Raji (cell line): ENCODE results near the gene LRRC47.

ENCODE experiments used
- POLR2A ChIP-seq: IDR thresholded peaks from 2 replicates; pipeline ENCODE4 v1.6.1; 2011; ENCODE audit warnings: low read depth, low read length, control low read depth; ENCODE audit not compliant: insufficient read depth

LRRC47 gene

GRCh38 chr1:3736708-3737107 lies 59.6 kb downstream of the LRRC47 start:
- TF ChIP-seq POLR2A, result no peak

DNA sequence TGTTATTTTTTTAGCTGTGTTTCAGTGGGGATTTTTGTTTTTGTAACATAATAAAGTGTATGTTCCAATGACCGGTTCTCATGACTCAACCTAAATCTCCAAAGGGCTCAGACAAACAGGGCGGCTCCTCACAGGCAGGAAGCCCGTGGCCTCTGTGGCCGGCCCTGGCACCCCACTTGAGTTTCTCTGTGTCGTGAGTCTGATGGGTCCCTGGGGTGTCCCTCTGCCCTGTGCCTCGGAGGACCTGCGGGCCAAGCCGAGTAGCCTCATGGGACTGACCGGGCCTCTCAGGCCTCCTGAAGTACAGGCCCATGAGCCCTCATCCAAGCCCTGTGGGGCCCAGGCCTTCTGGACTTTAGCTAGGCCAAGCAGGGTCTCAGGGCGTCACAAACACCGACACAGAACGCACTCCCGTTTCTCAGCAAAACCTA lies 60.2 kb downstream of the LRRC47 start:
- no peak for TF ChIP-seq POLR2A

DNA sequence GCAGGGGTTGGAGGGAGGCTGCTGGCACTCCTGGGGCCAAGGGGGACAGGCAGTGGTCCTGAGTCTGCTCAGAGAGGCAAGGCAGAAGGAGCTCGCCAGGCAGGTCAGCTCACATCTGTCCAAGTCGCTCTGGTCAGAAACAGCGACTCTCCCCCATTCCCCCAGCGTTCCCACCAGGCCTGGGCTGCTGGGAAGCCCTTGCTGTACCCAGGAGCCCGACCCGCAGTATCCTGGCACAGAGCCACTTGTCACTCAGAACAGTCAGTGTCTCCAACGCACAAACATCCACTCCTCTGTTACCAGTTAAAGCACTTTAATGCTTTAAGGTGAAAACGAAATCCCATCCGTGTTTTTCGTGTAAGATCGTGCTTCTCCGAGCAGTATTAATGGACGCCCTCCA lies 60.6 kb downstream of the LRRC47 start:
- TF ChIP-seq POLR2A, result no peak

- no peak for TF ChIP-seq POLR2A
Observed at GRCh38 chr1:3735027-3735681, 61.1 kb downstream of the LRRC47 start.

GRCh38 chr1:3734602-3735001 lies 61.7 kb downstream of the LRRC47 start:
- no peak for TF ChIP-seq POLR2A

DNA sequence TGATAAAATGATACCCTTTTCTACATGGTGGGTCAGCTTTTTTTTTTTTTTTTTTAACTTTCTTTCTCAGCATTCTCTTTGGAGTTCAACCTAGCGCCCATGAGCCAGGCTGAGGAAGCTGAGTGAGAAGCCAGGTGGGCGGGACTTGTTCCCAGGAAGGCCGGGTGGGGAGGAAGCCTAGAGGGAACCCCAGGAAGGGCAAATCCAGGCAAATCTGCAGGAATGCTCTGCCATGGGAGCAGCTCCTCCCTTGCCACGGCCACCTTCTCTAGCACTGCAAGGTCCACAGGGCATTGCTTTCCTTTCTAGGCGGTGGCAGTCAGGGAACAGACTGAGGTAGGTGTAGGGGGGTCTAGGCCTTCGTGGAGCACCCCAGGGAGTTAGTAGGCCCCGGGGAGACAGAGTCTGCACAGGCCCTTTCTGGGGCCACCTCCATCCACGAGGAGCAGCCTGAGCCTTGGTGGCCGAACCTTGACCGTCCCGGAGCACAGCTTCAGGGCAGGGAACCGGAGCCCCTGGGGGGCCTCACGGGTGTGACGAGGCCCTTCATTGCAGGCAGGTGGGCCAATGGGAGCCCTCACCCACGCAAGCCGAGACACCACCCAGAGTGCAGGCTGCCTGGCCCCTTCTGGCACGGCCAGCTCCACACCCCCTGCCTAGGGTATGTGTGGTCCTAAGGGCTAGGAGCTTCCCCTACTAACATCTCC lies 62.3 kb downstream of the LRRC47 start:
- TF ChIP-seq POLR2A, result no peak

- no peak for TF ChIP-seq POLR2A
Observed at GRCh38 chr1:3733094-3733882, 63.0 kb downstream of the LRRC47 start.

DNA sequence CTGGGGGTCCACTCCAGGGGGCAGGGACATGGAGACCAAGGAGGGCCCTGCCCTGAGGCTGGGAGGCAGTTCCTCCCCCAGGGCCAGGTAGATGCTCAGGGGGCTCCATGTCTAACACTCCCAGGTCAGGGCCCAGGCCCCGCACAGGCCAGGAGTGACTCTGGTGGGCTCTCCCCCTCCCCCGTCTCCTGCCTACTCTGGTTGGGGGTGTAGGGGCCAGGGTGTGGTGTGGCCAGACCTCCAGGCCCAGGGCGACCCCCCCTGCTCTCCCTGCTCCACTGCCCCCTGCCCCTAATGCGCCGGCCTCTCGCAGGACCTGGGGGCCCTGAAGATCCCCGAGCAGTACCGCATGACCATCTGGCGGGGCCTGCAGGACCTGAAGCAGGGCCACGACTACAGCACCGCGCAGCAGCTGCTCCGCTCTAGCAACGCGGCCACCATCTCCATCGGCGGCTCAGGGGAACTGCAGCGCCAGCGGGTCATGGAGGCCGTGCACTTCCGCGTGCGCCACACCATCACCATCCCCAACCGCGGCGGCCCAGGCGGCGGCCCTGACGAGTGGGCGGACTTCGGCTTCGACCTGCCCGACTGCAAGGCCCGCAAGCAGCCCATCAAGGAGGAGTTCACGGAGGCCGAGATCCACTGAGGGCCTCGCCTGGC lies 63.7 kb downstream of the LRRC47 start:
- TF ChIP-seq POLR2A, result no peak

DNA sequence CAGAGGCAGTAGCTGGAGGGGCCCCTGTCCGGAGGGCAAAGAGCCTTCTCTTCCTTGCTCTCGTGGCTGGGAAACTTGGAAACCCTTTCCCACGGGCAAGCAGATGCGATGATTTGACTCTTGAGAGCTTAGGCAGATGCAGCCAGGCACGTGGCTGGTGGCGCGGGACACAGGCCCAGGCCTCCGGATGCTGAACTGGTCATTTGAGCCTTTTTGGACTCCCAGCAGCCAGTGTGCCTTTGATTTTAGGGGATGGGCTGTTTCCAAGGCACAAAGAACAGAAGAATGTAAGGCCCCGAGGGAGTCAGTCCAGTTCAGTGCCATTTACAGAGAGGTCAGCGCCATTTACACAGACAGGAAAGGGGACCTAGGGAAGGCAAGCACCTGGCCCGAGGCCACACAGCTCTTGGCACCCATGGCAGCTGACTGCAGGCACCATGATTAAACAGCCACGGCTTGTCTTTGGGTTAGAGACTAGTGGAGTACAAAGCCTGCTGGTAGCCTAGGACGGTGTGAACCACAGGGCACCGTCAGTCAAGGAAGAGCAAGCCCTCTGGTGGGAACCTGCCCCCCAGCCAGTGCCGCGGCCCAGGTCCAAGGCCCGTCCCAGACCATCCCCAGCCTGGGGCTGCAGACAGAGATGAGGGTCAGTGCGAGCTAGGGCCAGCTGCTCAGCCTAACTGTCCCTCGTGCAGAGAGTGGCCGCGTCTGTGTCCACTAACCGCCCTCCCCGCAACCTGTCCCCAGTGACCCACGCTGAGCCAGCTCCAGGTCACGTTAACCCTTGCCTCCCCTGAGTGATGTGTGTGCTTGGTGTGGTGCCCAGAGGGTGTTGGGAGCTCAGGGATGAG lies 64.5 kb downstream of the LRRC47 start:
- no peak for TF ChIP-seq POLR2A

DNA sequence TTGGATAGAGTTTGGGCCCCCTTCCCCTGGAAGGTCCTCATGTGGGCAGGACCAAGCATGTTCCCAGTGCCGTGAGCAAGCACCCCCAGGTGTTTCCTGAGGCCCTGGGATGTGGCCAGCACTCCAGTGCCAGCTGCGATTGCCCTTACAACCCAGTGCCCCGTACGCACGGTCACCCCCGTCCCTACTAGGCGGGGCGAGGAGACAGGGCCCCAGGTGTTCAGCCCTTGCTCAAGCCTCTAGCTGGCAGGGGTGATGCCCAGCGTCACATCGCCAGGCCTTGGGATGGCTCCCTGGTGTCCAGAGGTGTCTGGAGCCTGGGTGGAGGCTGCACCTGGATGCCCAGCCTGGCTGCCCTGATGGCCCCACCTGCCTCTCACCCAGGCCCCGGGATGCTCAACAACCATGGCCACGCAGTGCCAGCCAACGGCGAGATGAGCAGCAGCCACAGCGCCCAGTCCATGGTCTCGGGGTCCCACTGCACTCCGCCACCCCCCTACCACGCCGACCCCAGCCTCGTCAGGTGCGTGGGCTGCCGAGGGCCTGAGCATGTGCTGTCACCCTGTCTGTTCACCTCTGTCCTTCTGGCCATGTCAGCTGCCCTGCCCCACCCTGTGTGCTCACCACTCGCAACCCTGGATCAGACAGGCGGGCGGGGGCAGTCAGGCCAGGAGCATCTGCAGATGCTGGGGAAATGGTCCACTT lies 65.6 kb downstream of the LRRC47 start:
- no peak for TF ChIP-seq POLR2A

GRCh38 chr1:3729594-3730542 lies 66.4 kb downstream of the LRRC47 start:
- no peak for TF ChIP-seq POLR2A
